ENCODE data around the gene SORCS1.

SORCS1 gene

DNA sequence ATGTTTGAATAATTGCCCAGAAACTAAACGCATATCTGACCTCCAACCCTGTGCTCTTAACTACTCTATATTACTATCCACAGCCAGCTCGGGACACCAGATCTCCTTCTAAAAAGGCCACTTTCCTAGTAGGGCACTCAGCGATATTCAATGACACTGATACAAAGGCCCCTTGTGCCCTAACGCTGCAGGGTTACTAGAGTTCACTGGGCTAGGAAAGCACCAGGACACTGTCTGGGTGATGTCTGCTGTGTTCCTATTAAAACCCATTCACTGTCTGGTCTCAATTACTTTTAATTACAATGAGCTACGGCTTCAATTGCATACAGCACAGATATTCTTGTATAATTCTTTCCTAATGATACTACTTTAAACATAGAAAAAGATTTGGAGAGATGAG, 91.7 kb downstream of the SORCS1 start:
- no peak overlapping the region for H3K4me3 ChIP-seq (replicated peaks in 1 of 2; ENCODE audit: low read depth in 2 of 2, low read length in 2 of 2)
- no peak for TF ChIP-seq CTCF (IDR thresholded peaks at IDR 0.05; ENCODE audit: low read depth, low read length)

GRCh38 chr10:107072028-107072427, 92.5 kb downstream of the SORCS1 start:
- no peak overlapping the region for H3K4me3 ChIP-seq (replicated peaks in 1 of 2; ENCODE audit: low read depth in 2 of 2, low read length in 2 of 2)
- no peak for DNase-seq (ENCODE audit: low read depth in 2 of 2)
- TF ChIP-seq CTCF (IDR thresholded peaks at IDR 0.05; ENCODE audit: low read depth, low read length), result no peak

More for the DNA sequence above, 91.7 kb downstream of the SORCS1 start:
- DNase-seq (ENCODE audit: low read depth in 2 of 2), result no peak

- DNase-seq (ENCODE audit: low read depth in 2 of 2), result no peak
- TF ChIP-seq CTCF (IDR thresholded peaks at IDR 0.05; ENCODE audit: low read depth, low read length), result no peak
- H3K4me3 ChIP-seq (replicated peaks in 1 of 2; ENCODE audit: low read depth in 2 of 2, low read length in 2 of 2), result no peak overlapping the region
Measured at GRCh38 chr10:107071301-107071700, 93.2 kb downstream of the SORCS1 start.

GRCh38 chr10:107067843-107068242, 96.7 kb downstream of the SORCS1 start:
- TF ChIP-seq CTCF (IDR thresholded peaks at IDR 0.05; ENCODE audit: low read depth, low read length), result no peak
- no peak overlapping the region for H3K4me3 ChIP-seq (replicated peaks in 1 of 2; ENCODE audit: low read depth in 2 of 2, low read length in 2 of 2)
- no peak for DNase-seq (ENCODE audit: low read depth in 2 of 2)

GRCh38 chr10:107064075-107064474, 100.4 kb downstream of the SORCS1 start:
- no peak for DNase-seq (ENCODE audit: low read depth in 2 of 2)
- TF ChIP-seq CTCF (IDR thresholded peaks at IDR 0.05; ENCODE audit: low read depth, low read length), result no peak
- no peak overlapping the region for H3K4me3 ChIP-seq (replicated peaks in 1 of 2; ENCODE audit: low read depth in 2 of 2, low read length in 2 of 2)

DNA sequence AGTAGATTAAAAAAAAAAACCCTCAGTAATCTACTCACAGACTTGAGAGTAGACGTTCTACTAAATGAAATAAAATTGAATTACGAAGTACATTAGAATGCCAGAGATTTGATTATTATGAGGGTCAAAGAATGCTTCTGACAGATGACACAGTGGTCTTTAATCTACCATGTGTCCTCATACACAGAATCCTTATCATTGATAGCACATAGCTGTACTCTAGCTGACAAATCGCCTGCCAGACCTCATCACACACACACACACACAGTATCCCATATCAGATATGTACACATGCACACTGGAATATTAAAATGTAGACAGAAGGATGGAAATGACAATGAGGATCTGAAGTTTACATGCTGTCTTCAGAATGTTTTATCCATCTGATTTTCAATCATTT, 104.6 kb downstream of the SORCS1 start:
- no peak for TF ChIP-seq CTCF (IDR thresholded peaks at IDR 0.05; ENCODE audit: low read depth, low read length)
- no peak overlapping the region for H3K4me3 ChIP-seq (replicated peaks in 1 of 2; ENCODE audit: low read depth in 2 of 2, low read length in 2 of 2)
- DNase-seq (ENCODE audit: low read depth in 2 of 2), result no peak

DNA sequence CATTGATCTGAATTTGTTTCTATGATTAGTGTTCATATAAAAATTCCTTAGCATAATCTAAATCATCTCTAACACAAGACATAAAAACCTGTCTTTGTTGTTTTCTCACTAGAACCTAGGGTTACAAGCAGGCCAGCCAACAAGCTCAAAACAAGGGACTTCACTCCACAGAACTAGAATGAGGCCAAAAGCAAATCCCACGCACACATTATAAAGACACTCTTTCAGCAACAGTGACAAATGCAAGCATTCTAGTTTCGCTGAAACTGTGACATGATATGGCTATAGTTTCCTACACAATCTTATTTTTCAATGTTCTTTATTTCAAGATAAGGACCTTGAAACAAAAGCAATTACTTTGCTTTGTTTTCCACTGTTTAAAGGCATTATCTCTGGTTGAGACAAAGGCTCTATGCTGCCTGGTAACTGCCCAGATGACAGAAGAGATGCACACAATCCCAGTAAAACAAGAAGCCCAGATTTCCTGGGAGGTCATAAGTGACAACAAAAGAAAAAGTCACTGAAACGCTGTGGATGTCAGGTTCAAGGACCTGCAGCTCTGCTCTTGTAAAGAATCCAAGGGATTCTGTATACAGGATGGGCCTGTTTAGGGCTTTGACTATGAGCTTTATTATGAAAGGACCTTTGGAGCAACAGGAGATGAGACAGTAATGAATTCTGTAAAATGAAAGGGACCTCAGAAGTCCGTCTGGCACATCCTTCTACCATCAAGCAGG, 105.3 kb downstream of the SORCS1 start:
- TF ChIP-seq CTCF (IDR thresholded peaks at IDR 0.05; ENCODE audit: low read depth, low read length), result no peak
- H3K4me3 ChIP-seq (replicated peaks in 1 of 2; ENCODE audit: low read depth in 2 of 2, low read length in 2 of 2), result no peak overlapping the region
- no peak for DNase-seq (ENCODE audit: low read depth in 2 of 2)
